K562 (cell line): ENCODE data around the gene EXOSC2. TPM values are rescaled to one million over a fixed set of nuclear protein-coding genes. Genes with fewer than 3 reads are reported as not detected.

ENCODE experiments used
- CBFB ChIP-seq: sonication (generic); formaldehyde crosslinking; IDR thresholded peaks from 2 replicates; pipeline ENCODE4 v1.4.0; 2020; ENCODE audit warnings: mild to moderate bottlenecking, missing genetic modification reagents
- CEBPB ChIP-seq: fragments of 450-650 bp; IDR thresholded peaks from 2 replicates; pipeline ENCODE4 v1.6.1; 2016; ENCODE audit warnings: missing genetic modification characterization, missing compliant biosample characterization
- CLOCK ChIP-seq: fragments of 250-450 bp; sonication (Bioruptor Pico); IDR thresholded peaks from 2 replicates; pipeline ENCODE4 v1.4.0; 2020; ENCODE audit warnings: mild to moderate bottlenecking, moderate library complexity, borderline replicate concordance
- ETS2 ChIP-seq: IDR thresholded peaks from 2 replicates; pipeline ENCODE4 v1.6.1; 2016; ENCODE audit warnings: borderline replicate concordance, missing genetic modification characterization, mild to moderate bottlenecking, moderate library complexity, missing compliant biosample characterization; ENCODE audit not compliant: poor library complexity, severe bottlenecking
- FOXA1 ChIP-seq: fragments of 450-650 bp; IDR thresholded peaks from 2 replicates; pipeline ENCODE4 v1.6.1; 2016; ENCODE audit warnings: mild to moderate bottlenecking, borderline replicate concordance
- GATA2 ChIP-seq: sonication (generic); formaldehyde crosslinking; IDR thresholded peaks from 2 replicates; pipeline ENCODE4 v1.4.0; 2020; ENCODE audit warnings: mild to moderate bottlenecking, missing genetic modification reagents
- MCM2 ChIP-seq: fragments of 450-650 bp; IDR thresholded peaks from 2 replicates; pipeline ENCODE4 v1.6.1; 2017; ENCODE audit warnings: low read depth, mild to moderate bottlenecking
- PKNOX1 ChIP-seq: fragments of 450-650 bp; IDR thresholded peaks from 2 replicates; pipeline ENCODE4 v1.6.1; 2016
- RFX7 ChIP-seq: fragments of 250-450 bp; sonication (Bioruptor Pico); IDR thresholded peaks from 2 replicates; pipeline ENCODE4 v1.5.1; 2021; ENCODE audit warnings: mild to moderate bottlenecking
- TAL1 ChIP-seq: fragments of 450-650 bp; IDR thresholded peaks from 2 replicates; pipeline ENCODE4 v1.6.1; 2016; ENCODE audit warnings: mild to moderate bottlenecking
- TCF15 ChIP-seq: fragments of 250-450 bp; sonication (Bioruptor Pico); IDR thresholded peaks from 2 replicates; pipeline ENCODE4 v1.8.0; 2022; ENCODE audit warnings: moderate library complexity, mild to moderate bottlenecking, inconsistent platforms
- VEZF1 ChIP-seq: fragments of 200-800 bp; sonication (Bioruptor generic); IDR thresholded peaks from 2 replicates; pipeline ENCODE4 v1.6.1; 2017; ENCODE audit warnings: missing genetic modification characterization, missing compliant biosample characterization
- ZC3H11A ChIP-seq: IDR thresholded peaks from 2 replicates; pipeline ENCODE4 v1.6.1; 2012; ENCODE audit warnings: low read depth, low read length, improper control_type of control experiment
- ZNF232 ChIP-seq: sonication (generic); formaldehyde crosslinking; IDR thresholded peaks from 2 replicates; pipeline ENCODE4 v1.8.0; 2022; ENCODE audit warnings: mild to moderate bottlenecking, missing genetic modification reagents
- ZNF239 ChIP-seq: fragments of 250-450 bp; sonication (Bioruptor Pico); IDR thresholded peaks from 2 replicates; pipeline ENCODE4 v1.4.0; 2020; ENCODE audit warnings: mild to moderate bottlenecking
- ZNF445 ChIP-seq: fragments of 250-450 bp; sonication (Bioruptor Pico); IDR thresholded peaks from 2 replicates; pipeline ENCODE4 v1.4.0; 2020; ENCODE audit warnings: low read depth, mild to moderate bottlenecking, moderate library complexity
- ZNF76 ChIP-seq: fragments of 250-450 bp; sonication (Bioruptor Pico); IDR thresholded peaks from 2 replicates; pipeline ENCODE4 v1.4.0; 2020; ENCODE audit warnings: mild to moderate bottlenecking, moderate library complexity, borderline replicate concordance
- polyA plus RNA-seq, 8 experiments: library from polyadenylated mRNA; depleted of rRNA in 4 of 8; stranded (reverse) in 5 of 8; unstranded in 3 of 8; fragments of >200 nt; fragmentation: Nextera tagmentation in 2 of 8; fragmentation: Illumina TruSeq in 1 of 8; extraction: Ambion mirVana in 2 of 8; extraction: Trizol in 1 of 8; gene quantifications; 2 replicates each; pipeline versions ENCODE4 v1.2.1 to v1.2.3, GENCODE V29; 2011 to 2014; ENCODE audit warnings: inconsistent platforms in 1 of 8, missing spikeins in 1 of 8
- total RNA-seq, 7 experiments: library from RNA; depleted of rRNA in 6 of 7; stranded (reverse); fragments of >200 nt in 6 of 7; fragmentation: Illumina TruSeq in 2 of 7; extraction: Trizol in 2 of 7; gene quantifications; 2 replicates each; pipeline versions ENCODE4 v1.2.1 to v1.2.3, GENCODE V29; 2011 to 2021; ENCODE audit warnings: low replicate concordance in 1 of 7
- TF ChIP-seq, protein P1 (sequence below): IDR thresholded peaks from 3 replicates; pipeline ENCODE4 v1.6.1; 2011; ENCODE audit warnings: borderline replicate concordance, mild to moderate bottlenecking; ENCODE audit not compliant: insufficient read length, insufficient read depth
- TF ChIP-seq, protein P2 (sequence below): fragments of 250-450 bp; sonication (Bioruptor Pico); IDR thresholded peaks from 2 replicates; pipeline ENCODE4 v1.8.0; 2021; ENCODE audit warnings: borderline replicate concordance, mild to moderate bottlenecking, moderate library complexity; ENCODE audit not compliant: poor library complexity, severe bottlenecking

The EXOSC2 gene
- total and polyA plus RNA-seq, 9 of the 15 experiments (the other 6 are each of a cell fraction or from before 2014, with no cell fraction given): 46.0 to 101 (median 77.6) TPM

DNA sequence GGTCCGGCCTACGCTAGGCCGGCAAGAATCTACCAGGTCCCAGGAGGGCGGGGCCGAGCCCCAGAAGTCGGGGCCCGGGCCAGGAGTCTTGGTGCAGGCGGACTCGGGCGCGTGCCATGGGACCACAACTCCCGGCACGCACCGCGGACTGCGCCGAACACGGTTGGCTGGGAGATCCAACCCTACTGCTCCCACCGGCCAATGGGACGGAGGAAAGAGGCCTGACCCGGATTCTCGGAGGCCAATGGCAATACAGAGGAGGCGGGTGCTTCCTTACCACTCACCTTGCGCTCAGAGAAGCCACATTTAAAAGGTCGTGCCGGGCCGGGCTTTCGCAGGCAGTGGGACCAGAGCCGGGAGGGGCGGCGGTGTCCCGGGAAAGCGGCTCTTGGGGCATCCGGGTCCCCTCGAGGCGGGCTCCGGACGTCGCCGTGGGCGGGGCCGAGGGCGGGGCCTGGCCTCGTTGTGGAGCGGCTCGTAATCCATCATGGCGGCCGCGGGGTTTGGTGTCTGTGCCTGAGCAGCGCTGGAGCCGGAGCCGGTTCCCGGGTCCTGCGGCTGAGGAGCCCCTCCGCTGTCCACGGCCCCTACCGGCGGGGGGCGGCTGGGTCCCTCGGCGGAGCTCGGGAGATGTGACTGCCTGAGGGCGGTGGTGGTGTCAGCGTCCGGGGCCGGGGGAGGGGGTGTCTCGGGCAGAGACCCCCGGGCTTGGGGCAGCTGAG, 19.1 kb downstream of the EXOSC2 start (continued):
- TF ChIP-seq FOXA1: no peak
- TF ChIP-seq, protein P1, sequence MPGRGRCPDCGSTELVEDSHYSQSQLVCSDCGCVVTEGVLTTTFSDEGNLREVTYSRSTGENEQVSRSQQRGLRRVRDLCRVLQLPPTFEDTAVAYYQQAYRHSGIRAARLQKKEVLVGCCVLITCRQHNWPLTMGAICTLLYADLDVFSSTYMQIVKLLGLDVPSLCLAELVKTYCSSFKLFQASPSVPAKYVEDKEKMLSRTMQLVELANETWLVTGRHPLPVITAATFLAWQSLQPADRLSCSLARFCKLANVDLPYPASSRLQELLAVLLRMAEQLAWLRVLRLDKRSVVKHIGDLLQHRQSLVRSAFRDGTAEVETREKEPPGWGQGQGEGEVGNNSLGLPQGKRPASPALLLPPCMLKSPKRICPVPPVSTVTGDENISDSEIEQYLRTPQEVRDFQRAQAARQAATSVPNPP: no peak
- TF ChIP-seq ZNF232 (CRISPR knock-in tag): no peak
- TF ChIP-seq ZC3H11A: no peak
- TF ChIP-seq TAL1: no peak
- TF ChIP-seq, protein P2, sequence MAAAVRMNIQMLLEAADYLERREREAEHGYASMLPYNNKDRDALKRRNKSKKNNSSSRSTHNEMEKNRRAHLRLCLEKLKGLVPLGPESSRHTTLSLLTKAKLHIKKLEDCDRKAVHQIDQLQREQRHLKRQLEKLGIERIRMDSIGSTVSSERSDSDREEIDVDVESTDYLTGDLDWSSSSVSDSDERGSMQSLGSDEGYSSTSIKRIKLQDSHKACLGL (CRISPR knock-in tag): no peak
- no peak for TF ChIP-seq TCF15
- TF ChIP-seq RFX7: no peak
- TF ChIP-seq GATA2 (CRISPR knock-in tag): no peak
- peak; percentile 78 for TF ChIP-seq VEZF1 (CRISPR knock-in tag)
- TF ChIP-seq PKNOX1: no peak
- no peak for TF ChIP-seq CEBPB (tag)
- TF ChIP-seq ETS2 (tag): no peak
- no peak for TF ChIP-seq ZNF76 (CRISPR knock-in tag)
- no peak for TF ChIP-seq MCM2
- no peak for TF ChIP-seq ZNF445 (CRISPR knock-in tag)
- TF ChIP-seq CLOCK (CRISPR knock-in tag): no peak
- no peak for TF ChIP-seq ZNF239 (CRISPR knock-in tag)
- no peak for TF ChIP-seq CBFB
